ENCODE measurements around the gene CASK.

GRCh38 chrX:41686788-41687187 lies 236.6 kb downstream of the CASK start:
- TF ChIP-seq MYC (IDR thresholded peaks at IDR 0.05; ENCODE audit: low read depth, low read length), result no peak
- no peak for TF ChIP-seq POLR2A (IDR thresholded peaks at IDR 0.05; ENCODE audit: extremely low read depth, insufficient read length)
